ENCODE results near the gene RBM47. TPM values are rescaled to one million over a fixed set of nuclear protein-coding genes. Genes with fewer than 3 reads are reported as not detected.
"Not testable (repeated sequence)": the region's sequence is repeated elsewhere in the genome, so short reads cannot be mapped to it uniquely, and the experiment has no call there.

Gene RBM47
- total and polyA plus RNA-seq, 4 donors = 25.9 to 119 (median 94.0) TPM

DNA sequence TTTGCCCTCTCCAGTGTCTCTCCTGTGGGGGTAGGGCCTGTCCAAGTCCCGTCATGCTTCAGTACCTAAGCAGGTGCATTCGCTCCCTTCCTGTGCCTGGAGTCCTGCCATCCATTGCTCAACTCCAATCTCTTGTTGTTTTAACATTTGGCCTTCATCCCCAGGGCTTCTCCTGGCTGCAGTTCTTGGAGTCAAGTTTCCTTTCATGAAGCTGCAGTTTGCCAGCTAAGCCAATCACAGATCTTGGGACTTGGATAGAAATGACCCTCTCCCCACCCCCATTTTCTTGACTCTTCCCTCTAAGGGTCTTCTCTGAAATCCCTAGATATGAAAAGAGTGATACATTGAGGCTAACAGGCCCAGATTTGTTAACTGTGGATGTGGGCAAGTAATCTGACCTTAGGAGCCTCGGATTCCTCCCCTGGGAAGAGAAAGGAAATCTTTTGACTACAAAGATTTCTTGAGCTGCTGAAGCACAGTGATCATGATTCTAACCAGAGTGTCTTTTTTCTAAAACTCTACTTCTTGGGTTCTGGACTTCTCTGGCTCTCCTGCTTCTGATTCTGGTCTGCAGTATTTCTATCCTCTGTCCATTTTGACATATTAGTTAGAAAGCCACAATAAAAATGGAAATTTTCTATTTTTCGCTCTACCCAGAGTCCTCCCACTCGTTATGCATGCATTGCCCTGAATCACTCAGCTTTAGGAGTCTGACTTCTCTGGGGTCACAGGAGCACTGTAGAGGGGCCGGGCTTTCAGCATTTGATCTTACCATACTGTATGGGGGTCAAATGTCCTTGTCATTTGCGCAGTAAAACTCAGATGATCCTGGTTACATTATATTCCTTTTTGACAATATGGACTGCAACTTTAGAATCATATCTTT is 233.5 kb downstream of the RBM47 start:
- Histone ChIP-seq H3K27ac (ENCODE audit: low read depth in 1 of 2, low read length in 1 of 2) (no peak overlapping the region), H3K36me3 (ENCODE audit: control insufficient read depth in 4 of 4, insufficient read depth in 4 of 4, low read length in 4 of 4) (no peaks in the 10 kb centered on the region), H3K27me3 (ENCODE audit: control insufficient read depth in 3 of 3, insufficient read depth in 3 of 3, low read length in 2 of 3) (no peaks in the 10 kb centered on the region), H3K4me3 (no peak overlapping the region), H3K9me3 (ENCODE audit: control insufficient read depth in 4 of 4, insufficient read depth in 3 of 4, low read length in 3 of 4) (no peaks in the 10 kb centered on the region), H3K4me1 (ENCODE audit: control insufficient read depth in 5 of 5, insufficient read depth in 5 of 5, low read length in 5 of 5) (peaks cover 0 to 14% (median 6%) of the 10 kb centered on the region in 5 donors), H3K9ac (ENCODE audit: insufficient read depth in 1 of 2, low read length in 2 of 2) (no peak overlapping the region)
- ATAC-seq (ENCODE audit: insufficient read depth, low FRiP score) (no peak), DNase-seq (peak in 2 of 3 donors; percentile 58 to 82)
- 74 to 79% methylated on average over 7 of the region's 7 CpGs for WGBS, 2 donors
- TF ChIP-seq, protein P1, sequence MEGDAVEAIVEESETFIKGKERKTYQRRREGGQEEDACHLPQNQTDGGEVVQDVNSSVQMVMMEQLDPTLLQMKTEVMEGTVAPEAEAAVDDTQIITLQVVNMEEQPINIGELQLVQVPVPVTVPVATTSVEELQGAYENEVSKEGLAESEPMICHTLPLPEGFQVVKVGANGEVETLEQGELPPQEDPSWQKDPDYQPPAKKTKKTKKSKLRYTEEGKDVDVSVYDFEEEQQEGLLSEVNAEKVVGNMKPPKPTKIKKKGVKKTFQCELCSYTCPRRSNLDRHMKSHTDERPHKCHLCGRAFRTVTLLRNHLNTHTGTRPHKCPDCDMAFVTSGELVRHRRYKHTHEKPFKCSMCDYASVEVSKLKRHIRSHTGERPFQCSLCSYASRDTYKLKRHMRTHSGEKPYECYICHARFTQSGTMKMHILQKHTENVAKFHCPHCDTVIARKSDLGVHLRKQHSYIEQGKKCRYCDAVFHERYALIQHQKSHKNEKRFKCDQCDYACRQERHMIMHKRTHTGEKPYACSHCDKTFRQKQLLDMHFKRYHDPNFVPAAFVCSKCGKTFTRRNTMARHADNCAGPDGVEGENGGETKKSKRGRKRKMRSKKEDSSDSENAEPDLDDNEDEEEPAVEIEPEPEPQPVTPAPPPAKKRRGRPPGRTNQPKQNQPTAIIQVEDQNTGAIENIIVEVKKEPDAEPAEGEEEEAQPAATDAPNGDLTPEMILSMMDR (IDR thresholded peaks at IDR 0.05; ENCODE audit: control extremely low read depth, extremely low read depth) = no peak

DNA sequence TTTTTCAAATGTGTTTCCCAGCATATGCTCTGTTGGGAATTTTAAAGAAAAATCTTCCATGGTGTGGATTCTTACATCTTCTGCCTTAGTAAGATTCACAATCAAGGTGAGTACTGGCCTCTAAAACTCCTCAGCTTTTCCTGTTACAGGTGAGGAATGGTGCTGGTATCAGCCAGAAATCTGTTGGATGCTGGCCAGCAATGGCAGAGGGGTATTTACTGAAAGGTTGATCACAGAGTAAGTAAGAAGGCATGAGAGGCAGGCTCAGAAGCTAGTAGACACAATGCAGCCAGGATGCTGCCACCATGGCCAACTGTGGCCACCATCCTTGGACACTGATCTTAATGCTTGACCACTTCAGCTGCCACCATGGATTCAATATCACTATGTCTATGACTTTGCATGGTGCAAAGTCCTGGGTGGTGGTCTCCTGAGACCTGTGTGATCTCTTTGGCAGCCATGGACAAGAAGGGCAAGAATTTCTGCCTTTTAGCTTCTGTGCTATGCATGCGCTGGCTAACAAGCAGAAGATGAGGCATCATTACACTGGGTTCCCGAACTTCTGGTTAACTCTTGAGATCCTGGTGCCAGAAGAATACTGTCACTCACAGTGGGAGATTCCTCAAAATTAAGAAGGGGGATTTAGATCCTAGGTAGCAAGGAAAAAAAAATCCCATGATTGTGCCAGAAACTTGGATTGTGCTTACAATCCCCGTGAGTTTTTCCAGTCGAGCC is 234.3 kb downstream of the RBM47 start:
- H3K36me3 ChIP-seq (ENCODE audit: control insufficient read depth in 4 of 4, insufficient read depth in 4 of 4, low read length in 4 of 4) = no peaks in the 10 kb centered on the region
- H3K27me3 ChIP-seq (ENCODE audit: control insufficient read depth in 3 of 3, insufficient read depth in 3 of 3, low read length in 2 of 3) = no peaks in the 10 kb centered on the region
- no peak overlapping the region for H3K9ac ChIP-seq (ENCODE audit: insufficient read depth in 1 of 2, low read length in 2 of 2)
- ATAC-seq (ENCODE audit: insufficient read depth, low FRiP score) = no peak
- peak overlapping the region in 1 of 2 donors; percentile 48 for H3K27ac ChIP-seq (ENCODE audit: low read depth in 1 of 2, low read length in 1 of 2)
- H3K4me1 ChIP-seq (ENCODE audit: control insufficient read depth in 5 of 5, insufficient read depth in 5 of 5, low read length in 5 of 5) = peaks cover 0 to 14% (median 6%) of the 10 kb centered on the region in 5 donors
- H3K4me3 ChIP-seq = no peak overlapping the region
- DNase-seq = peak in 1 of 3 donors; percentile 25
- 59 to 73% methylated on average over 4 of the region's 4 CpGs for WGBS, 2 donors
- no peaks in the 10 kb centered on the region for H3K9me3 ChIP-seq (ENCODE audit: control insufficient read depth in 4 of 4, insufficient read depth in 3 of 4, low read length in 3 of 4)
- TF ChIP-seq, protein P1 (IDR thresholded peaks at IDR 0.05; ENCODE audit: control extremely low read depth, extremely low read depth) = no peak

DNA sequence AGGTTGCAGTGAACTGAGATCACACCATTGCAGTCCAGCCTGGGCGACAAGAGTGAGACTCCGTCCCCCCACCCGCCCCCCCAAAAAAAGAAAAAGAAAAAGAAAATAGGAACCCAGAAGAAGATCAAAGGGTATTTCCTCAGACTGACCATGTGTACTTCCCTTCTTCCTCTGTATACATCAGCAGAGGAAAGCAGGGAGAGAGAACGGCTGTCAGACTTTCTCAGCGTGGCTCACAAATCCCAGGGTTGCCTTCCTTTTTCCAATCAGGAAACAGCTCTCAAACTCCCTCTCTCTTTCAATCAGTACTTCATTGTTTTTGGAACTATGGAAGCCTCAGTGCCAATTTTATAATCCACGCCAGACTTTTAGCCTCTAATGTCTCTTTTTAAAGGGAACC is 235.4 kb downstream of the RBM47 start:
- no peak overlapping the region for H3K9ac ChIP-seq (ENCODE audit: insufficient read depth in 1 of 2, low read length in 2 of 2)
- 41 to 48% methylated on average over 6 of the region's 6 CpGs for WGBS, 2 donors
- no peak overlapping the region for H3K27ac ChIP-seq (ENCODE audit: low read depth in 1 of 2, low read length in 1 of 2)
- TF ChIP-seq, protein P1 (IDR thresholded peaks at IDR 0.05; ENCODE audit: control extremely low read depth, extremely low read depth) = no peak
- H3K4me1 ChIP-seq (ENCODE audit: control insufficient read depth in 5 of 5, insufficient read depth in 5 of 5, low read length in 5 of 5) = peaks cover 0 to 8% (median 6%) of the 10 kb centered on the region in 5 donors
- H3K27me3 ChIP-seq (ENCODE audit: control insufficient read depth in 3 of 3, insufficient read depth in 3 of 3, low read length in 2 of 3) = no peaks in the 10 kb centered on the region
- H3K4me3 ChIP-seq = no peak overlapping the region
- ATAC-seq (ENCODE audit: insufficient read depth, low FRiP score) (no peak), DNase-seq (peak in 2 of 3 donors; percentile 27 to 56)
- no peaks in the 10 kb centered on the region for H3K9me3 ChIP-seq (ENCODE audit: control insufficient read depth in 4 of 4, insufficient read depth in 3 of 4, low read length in 3 of 4)
- H3K36me3 ChIP-seq (ENCODE audit: control insufficient read depth in 4 of 4, insufficient read depth in 4 of 4, low read length in 4 of 4) = no peaks in the 10 kb centered on the region

DNA sequence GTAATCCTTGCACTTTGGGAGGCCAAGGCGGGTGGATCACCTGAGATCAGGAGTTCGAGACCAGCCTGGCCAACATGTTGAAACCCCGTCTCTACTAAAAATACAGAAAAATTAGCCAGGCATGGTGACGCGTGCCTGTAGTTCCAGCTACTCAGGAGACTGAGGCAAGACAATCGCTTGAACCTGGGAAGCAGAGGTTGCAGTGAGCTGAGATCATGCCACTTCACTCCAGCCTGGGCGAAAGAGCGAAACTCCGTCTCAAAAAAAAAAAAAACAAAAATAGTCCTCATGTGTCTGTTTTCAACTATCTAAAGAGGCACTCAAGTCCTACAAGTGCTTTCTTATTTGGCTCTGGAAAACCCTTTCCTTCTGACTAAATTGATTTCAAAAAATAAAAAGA is 237.4 kb downstream of the RBM47 start:
- not testable (repeated sequence) for H3K36me3 ChIP-seq (ENCODE audit: control insufficient read depth in 4 of 4, insufficient read depth in 4 of 4, low read length in 4 of 4); H3K4me1 ChIP-seq (ENCODE audit: control insufficient read depth in 5 of 5, insufficient read depth in 5 of 5, low read length in 5 of 5); H3K9me3 ChIP-seq (ENCODE audit: control insufficient read depth in 4 of 4, insufficient read depth in 3 of 4, low read length in 3 of 4); H3K4me3 ChIP-seq; H3K9ac ChIP-seq (ENCODE audit: insufficient read depth in 1 of 2, low read length in 2 of 2); H3K27me3 ChIP-seq (ENCODE audit: control insufficient read depth in 3 of 3, insufficient read depth in 3 of 3, low read length in 2 of 3); ATAC-seq (ENCODE audit: insufficient read depth, low FRiP score); H3K27ac ChIP-seq (ENCODE audit: low read depth in 1 of 2, low read length in 1 of 2)
- DNase-seq = peak in 1 of 3 donors; percentile 28
- 74 to 89% methylated on average over 9 of the region's 9 CpGs for WGBS, 2 donors
